GM12878 (cell line): ENCODE data around the gene OFD1. TPM values are rescaled to one million over a fixed set of nuclear protein-coding genes. Genes with fewer than 3 reads are reported as not detected.
A peak's percentile ranks its signal among the peaks of the same experiment; 100 is the strongest.

Source experiments
- CBX5 ChIP-seq: sonication (generic); IDR thresholded peaks from 2 replicates; pipeline ENCODE4 v1.6.1; 2016; ENCODE audit warnings: low read depth, moderate library complexity, mild to moderate bottlenecking, inconsistent platforms
- CREB1 ChIP-seq: IDR thresholded peaks from 2 replicates; pipeline ENCODE4 v1.6.1; 2012; ENCODE audit warnings: low read depth, mild to moderate bottlenecking, inconsistent platforms
- EED ChIP-seq: sonication (generic); IDR thresholded peaks from 2 replicates; pipeline ENCODE4 v1.6.1; 2016; ENCODE audit warnings: antibody characterized with exemption, low read depth
- EGR1 ChIP-seq, 2 experiments: IDR thresholded peaks; 1 replicate in 1 of 2; 2 replicates in 1 of 2; pipeline ENCODE4 v1.6.1; 2011 to 2012; ENCODE audit warnings: low read depth in 2 of 2, low read length in 2 of 2, borderline replicate concordance in 1 of 2, mild to moderate bottlenecking in 1 of 2, moderate library complexity in 1 of 2
- ELK1 ChIP-seq: IDR thresholded peaks from 2 replicates; pipeline ENCODE4 v1.6.1; 2012; ENCODE audit warnings: low read depth, low read length, improper control_type of control experiment
- USF2 ChIP-seq: IDR thresholded peaks from 2 replicates; pipeline ENCODE4 v1.6.1; 2011; ENCODE audit warnings: low read depth, low read length, improper control_type of control experiment, borderline replicate concordance
- ZBTB4 ChIP-seq: fragments of 450-650 bp; formaldehyde crosslinking; IDR thresholded peaks from 2 replicates; pipeline ENCODE4 v1.4.0; 2022; ENCODE audit warnings: mild to moderate bottlenecking, moderate library complexity
- polyA plus RNA-seq, 11 experiments: library from polyadenylated mRNA; depleted of rRNA in 4 of 11; unstranded in 6 of 11; stranded (reverse) in 5 of 11; fragments of >200 nt; fragmentation: Nextera tagmentation in 4 of 11; fragmentation: Illumina TruSeq in 1 of 11; extraction: Ambion mirVana in 4 of 11; extraction: Trizol in 1 of 11; gene quantifications; 1 replicate in 1 of 11; 2 replicates in 10 of 11; pipeline versions ENCODE4 v1.2.1 to v1.2.3, GENCODE V29; 2011 to 2016; ENCODE audit warnings: inconsistent platforms in 2 of 11, missing spikeins in 2 of 11, low read depth in 1 of 11
- total RNA-seq, 4 experiments: library from RNA; depleted of rRNA in 3 of 4; stranded (reverse); fragments of >200 nt in 3 of 4; fragmentation: Illumina TruSeq in 1 of 4; extraction: Trizol in 1 of 4; gene quantifications; 2 replicates each; pipeline versions ENCODE4 v1.2.1 to v1.2.3, GENCODE V29; 2013 to 2021

Gene OFD1
- total and polyA plus RNA-seq, 10 of the 15 experiments (the other 5 are each of a cell fraction or from before 2014, with no cell fraction given), result 22.4 to 77.2 (median 34.1) TPM

GRCh38 chrX:13742397-13743176, 8.0 kb downstream of the OFD1 start (continued):
- TF ChIP-seq EGR1 (IDR thresholded peaks at IDR 0.05; ENCODE audit: borderline replicate concordance in 1 of 2, low read depth in 2 of 2, low read length in 2 of 2) (no peak), ZBTB4 (no peak), USF2 (peak; percentile 54; the same call in 1 of the 2 replicates), EED (peak; percentile 69), ELK1 (no peak), CREB1 (peak; percentile 84), CBX5 (no peak)
